H1 (cell line): ENCODE measurements around the gene PAX3. TPM values are rescaled to one million over a fixed set of nuclear protein-coding genes. Genes with fewer than 3 reads are reported as not detected.

ENCODE experiments used
- CTCF ChIA-PET: fragments of 300-600 bp; sonication (Branson Sonifier 250); formaldehyde crosslinking; loops from one replicate; lab custom pipeline; 2021; ENCODE audit not compliant: partially characterized antibody; lab: Charles Lee
- POLR2A ChIA-PET: fragments of 300-600 bp; sonication (Branson Sonifier 250); formaldehyde crosslinking; loops from one replicate; lab custom pipeline; 2021; ENCODE audit warnings: inconsistent platforms; ENCODE audit not compliant: partially characterized antibody; lab: Charles Lee
- DNase-seq, 2 experiments: peaks; one replicate each; pipeline versions ENCODE4 v3.0.0 to v3.0.0-alpha.2; 2010 to 2022; ENCODE audit warnings: low spot score in 2 of 2, low read depth in 1 of 2, mixed read lengths in 1 of 2
- FAIRE-seq: peaks from 2 replicates; lab custom pipeline; 2011; peaks lifted over from hg19 to GRCh38; lab: Jason Lieb, UNC
- H2AFZ ChIP-seq: 2 replicates; pipeline ENCODE4 v1.8.1; 2012; ENCODE audit warnings: low read length, inconsistent platforms
- H2AK5ac ChIP-seq: 2 replicates; pipeline ENCODE4 v1.6.1; 2013; ENCODE audit warnings: low read depth, low read length
- H2BK120ac ChIP-seq: replicated peaks from 2 replicates; pipeline ENCODE3; 2013; ENCODE audit warnings: low read depth, low read length, inconsistent platforms
- H2BK12ac ChIP-seq: 2 replicates; pipeline ENCODE4 v1.6.1; 2013; ENCODE audit warnings: low read depth, low read length
- H2BK15ac ChIP-seq: 2 replicates; pipeline ENCODE4 v1.6.1; 2013; ENCODE audit warnings: low read length
- H2BK20ac ChIP-seq: 2 replicates; pipeline ENCODE4 v1.6.1; 2013; ENCODE audit warnings: low read length
- H2BK5ac ChIP-seq: 2 replicates; pipeline ENCODE4 v1.6.1; 2013; ENCODE audit warnings: low read depth, low read length
- H3K14ac ChIP-seq: 2 replicates; pipeline ENCODE4 v1.6.1; 2013; ENCODE audit warnings: inconsistent platforms; ENCODE audit not compliant: insufficient read length
- H3K18ac ChIP-seq: 2 replicates; pipeline ENCODE4 v1.6.1; 2013; ENCODE audit warnings: low read length; ENCODE audit errors: extremely low read depth
- H3K23ac ChIP-seq: 2 replicates; pipeline ENCODE4 v1.6.1; 2013; ENCODE audit warnings: inconsistent platforms; ENCODE audit not compliant: insufficient read length
- H3K23me2 ChIP-seq: 2 replicates; pipeline ENCODE4 v1.6.1; 2013; ENCODE audit warnings: low read depth, low read length
- H3K27ac ChIP-seq: 2 replicates; pipeline ENCODE4 v1.6.1; 2011; ENCODE audit warnings: low read depth, low read length, inconsistent platforms
- H3K27me3 ChIP-seq, 4 experiments: replicated peaks in 1 of 4; 1 replicate in 1 of 4; 2 replicates in 3 of 4; pipeline versions ENCODE4 v1.6.1 to v1.8.1; 2011 to 2013; ENCODE audit warnings: low read length in 3 of 4, mild to moderate bottlenecking in 3 of 4, inconsistent platforms in 2 of 4, mixed read lengths in 2 of 4, moderate library complexity in 1 of 4; ENCODE audit not compliant: control insufficient read depth in 3 of 4, insufficient read depth in 3 of 4; ENCODE audit errors: extremely low read depth in 1 of 4
- H3K36me3 ChIP-seq, 4 experiments: 2 replicates each; pipeline versions ENCODE4 v1.6.1 to v1.8.1; 2011 to 2013; ENCODE audit warnings: mild to moderate bottlenecking in 4 of 4, low read length in 3 of 4, moderate library complexity in 2 of 4, control low read depth in 1 of 4, inconsistent platforms in 1 of 4; ENCODE audit not compliant: insufficient read depth in 4 of 4, control insufficient read depth in 2 of 4
- H3K4ac ChIP-seq: replicated peaks from 2 replicates; pipeline ENCODE3; 2013; ENCODE audit warnings: low read length, low read depth, mixed read lengths, inconsistent platforms; ENCODE audit not compliant: insufficient read length
- H3K4me1 ChIP-seq, 4 experiments: replicated peaks in 1 of 4; 1 replicate in 1 of 4; 2 replicates in 3 of 4; pipeline versions ENCODE4 v1.6.1 to v1.8.1; 2011 to 2013; ENCODE audit warnings: low read length in 3 of 4, inconsistent platforms in 2 of 4, mixed read lengths in 1 of 4; ENCODE audit not compliant: insufficient read depth in 4 of 4, control insufficient read depth in 3 of 4
- H3K4me2 ChIP-seq, 2 experiments: 2 replicates each; pipeline versions ENCODE4 v1.6.1 to v1.8.1; 2011 to 2013; ENCODE audit warnings: low read depth in 2 of 2, low read length in 2 of 2, control low read depth in 1 of 2, inconsistent platforms in 1 of 2, mild to moderate bottlenecking in 1 of 2; ENCODE audit not compliant: insufficient read depth in 1 of 2
- H3K4me3 ChIP-seq, 4 experiments: fragments of 200-600, 300-600 bp in 1 of 4; sonication (generic), shearing (Covaris generic), sonication (Bioruptor Twin) in 1 of 4; 2 replicates each; pipeline versions ENCODE4 v1.5.1 to v1.8.1; 2011 to 2016; ENCODE audit warnings: low read length in 4 of 4, low read depth in 3 of 4, control low read depth in 2 of 4, inconsistent platforms in 2 of 4, mild to moderate bottlenecking in 2 of 4, mixed read lengths in 1 of 4, moderate library complexity in 1 of 4; ENCODE audit not compliant: insufficient read depth in 2 of 4; ENCODE audit errors: extremely low read depth in 1 of 4
- H3K56ac ChIP-seq: replicated peaks from 2 replicates; pipeline ENCODE3; 2013; ENCODE audit warnings: low read depth, mild to moderate bottlenecking, mixed read lengths, low read length, inconsistent platforms; ENCODE audit not compliant: insufficient read length
- H3K79me1 ChIP-seq: 2 replicates; pipeline ENCODE4 v1.6.1; 2013; ENCODE audit warnings: low read depth, low read length, control low read depth
- H3K79me2 ChIP-seq, 2 experiments: 2 replicates each; pipeline versions ENCODE4 v1.6.1 to v1.8.1; 2012 to 2013; ENCODE audit warnings: low read length in 2 of 2, mild to moderate bottlenecking in 2 of 2, inconsistent platforms in 1 of 2; ENCODE audit not compliant: insufficient read depth in 2 of 2, control insufficient read depth in 1 of 2
- H3K9ac ChIP-seq, 4 experiments: replicated peaks in 1 of 4; 1 replicate in 1 of 4; 2 replicates in 3 of 4; pipeline versions ENCODE4 v1.6.1 to v1.8.1; 2011 to 2013; ENCODE audit warnings: low read depth in 3 of 4, low read length in 3 of 4, control low read depth in 2 of 4, mild to moderate bottlenecking in 2 of 4, moderate library complexity in 2 of 4, inconsistent platforms in 1 of 4; ENCODE audit errors: extremely low read depth in 1 of 4
- H3K9me3 ChIP-seq, 2 experiments: 2 replicates each; pipeline versions ENCODE4 v1.6.1 to v1.8.1; 2012 to 2013; ENCODE audit warnings: mild to moderate bottlenecking in 2 of 2, moderate library complexity in 2 of 2, control low read depth in 1 of 2, inconsistent platforms in 1 of 2, low read depth in 1 of 2, low read length in 1 of 2, mixed read lengths in 1 of 2; ENCODE audit not compliant: insufficient read depth in 2 of 2
- H4K20me1 ChIP-seq, 2 experiments: replicated peaks in 1 of 2; 2 replicates each; pipeline versions ENCODE3 to v1.8.1; 2011 to 2013; ENCODE audit warnings: inconsistent platforms in 2 of 2, low read length in 2 of 2, mild to moderate bottlenecking in 1 of 2; ENCODE audit not compliant: insufficient read depth in 2 of 2, control insufficient read depth in 1 of 2
- H4K5ac ChIP-seq: 2 replicates; pipeline ENCODE4 v1.6.1; 2013; ENCODE audit warnings: low read length, low read depth, mixed read lengths, inconsistent platforms; ENCODE audit not compliant: insufficient read length
- H4K8ac ChIP-seq: 2 replicates; pipeline ENCODE4 v1.8.0; 2013; ENCODE audit warnings: mild to moderate bottlenecking, moderate library complexity, low read length, inconsistent platforms; ENCODE audit not compliant: insufficient read depth; ENCODE audit errors: extremely low read depth
- H4K91ac ChIP-seq: replicated peaks from 2 replicates; pipeline ENCODE3; 2013; ENCODE audit warnings: low read length, mixed read lengths, inconsistent platforms; ENCODE audit not compliant: insufficient read length
- CBX8 ChIP-seq: fragments of 300-800, 300-1000 bp; sonication (generic); IDR thresholded peaks from 2 replicates; pipeline ENCODE4 v1.7.1; 2016; ENCODE audit warnings: low read depth, low read length, borderline replicate concordance
- EZH2 ChIP-seq: fragments of 200-600 bp; sonication (generic); IDR thresholded peaks from 2 replicates; pipeline ENCODE4 v1.7.1; 2012; ENCODE audit warnings: low read depth, mild to moderate bottlenecking, moderate library complexity, low read length, inconsistent platforms; ENCODE audit not compliant: severe bottlenecking
- PHF8 ChIP-seq: fragments of 200-600 bp; sonication (generic); conservative IDR thresholded peaks from 2 replicates; pipeline ENCODE4 v1.7.1; 2012; ENCODE audit warnings: low read depth, mild to moderate bottlenecking, inconsistent platforms, low read length, moderate library complexity
- RNF2 ChIP-seq: fragments of 200-900, 300-1000 bp; sonication (generic); IDR thresholded peaks from 2 replicates; pipeline ENCODE4 v1.7.1; 2016; ENCODE audit warnings: borderline replicate concordance, low read depth, mild to moderate bottlenecking, antibody characterized with exemption, low read length; ENCODE audit not compliant: poor library complexity, severe bottlenecking; ENCODE audit errors: missing control alignments
- SUZ12 ChIP-seq: fragments of 200-600 bp; sonication (generic); IDR thresholded peaks from 2 replicates; pipeline ENCODE4 v1.6.1; 2012; ENCODE audit warnings: mild to moderate bottlenecking, inconsistent platforms, low read length, moderate library complexity, mixed read lengths
- WGBS, 2 experiments: shearing (Covaris generic) in 1 of 2; methylation state at CpG; one replicate each; pipeline versions ENCODE4 v1.1.6 to v1.1.7; 2013 to 2015; ENCODE audit warnings: low lambda C conversion rate in 2 of 2, mixed read lengths in 2 of 2, inconsistent platforms in 1 of 2, low coverage in 1 of 2, missing lambda C conversion rate in 1 of 2; ENCODE audit not compliant: insufficient replicate concordance in 2 of 2, insufficient coverage in 1 of 2, insufficient read length in 1 of 2; ENCODE audit errors: extremely low coverage in 1 of 2, missing lambda C conversion rate in 1 of 2; 5-methylcytosine and 5-hydroxymethylcytosine counted together
- polyA plus RNA-seq, 7 experiments: library from polyadenylated mRNA; depleted of rRNA in 3 of 7; stranded (reverse) in 5 of 7; unstranded in 2 of 7; fragments of >200 nt in 5 of 7; fragments of 200-250 nt in 2 of 7; gene quantifications; 1 replicate in 5 of 7; 2 replicates in 1 of 7; 4 replicates in 1 of 7; pipeline versions ENCODE4 v1.2.1 to v1.2.3, GENCODE V29; 2011 to 2013; ENCODE audit warnings: missing spikeins in 2 of 7, mixed read lengths in 2 of 7
- total RNA-seq: library from RNA; stranded (reverse); fragmentation: NEBNext Ultra II Directional; extraction: Animal tissue kit (Norgen Biotek cat#: 25700); gene quantifications from 2 replicates; pipeline ENCODE4 v1.2.1, GENCODE V29; 2021

PAX3 gene
- total and polyA plus RNA-seq, 2 of the 8 experiments (the other 6 are each of a cell fraction or from before 2014, with no cell fraction given), result 0.33 TPM; not detected in 1

DNA sequence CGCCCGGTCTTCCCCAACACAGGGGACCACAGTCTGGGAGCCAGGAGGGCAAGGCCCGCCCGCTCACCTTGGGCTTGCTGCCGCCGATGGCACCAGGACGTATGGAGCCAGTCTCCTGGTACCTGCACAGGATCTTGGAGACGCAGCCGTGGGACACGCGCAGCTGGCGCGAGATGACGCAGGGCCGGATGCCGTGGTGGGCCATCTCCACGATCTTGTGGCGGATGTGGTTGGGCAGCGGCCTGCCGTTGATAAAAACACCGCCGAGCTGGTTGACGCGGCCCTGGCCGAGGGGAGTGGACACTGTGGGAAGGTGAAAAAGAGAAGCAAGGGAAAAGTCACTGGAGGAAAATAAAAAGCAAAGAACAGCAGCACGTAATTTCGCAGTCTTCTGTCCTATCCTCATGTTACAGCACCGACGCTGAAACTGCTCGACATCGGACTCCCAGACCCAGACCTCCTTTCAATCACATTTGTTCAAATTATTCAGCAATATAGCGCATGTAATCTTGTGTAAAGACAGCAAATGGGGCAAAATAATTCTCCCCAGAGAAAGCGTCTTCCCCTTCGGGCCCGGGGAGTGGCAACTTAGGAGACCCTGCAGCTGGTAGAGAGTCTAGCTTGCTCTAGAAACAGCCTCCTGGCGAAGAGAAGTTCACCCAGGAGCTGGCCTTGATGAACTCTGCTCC is 1.7 kb downstream of the PAX3 start:
- Histone ChIP-seq H3K23me2 (no peaks in the 10 kb centered on the region; the same call in 1 of the 2 replicates), H3K79me2 (no peaks in the 10 kb centered on the region), H3K4ac (peak overlapping the region; percentile 21), H4K5ac (no peak overlapping the region), H4K91ac (no peak overlapping the region), H2BK20ac (peak overlapping the region; percentile 66; the same call in 1 of the 2 replicates), H3K4me3 (0 out of 8 replicates have a peak overlapping the region, but pooled peaks of 1 of the 4 experiments have one; percentile 18), H3K23ac (no peak overlapping the region), H3K79me1 (no peaks in the 10 kb centered on the region), H2AFZ (no peak overlapping the region), H3K36me3 (no peaks in the 10 kb centered on the region; a peak in 1 of 8 replicates), H3K4me2 (peak overlapping the region; percentile 22 to 42; a peak in 1 of 4 replicates), H3K27ac (no peak overlapping the region), H3K9me3 (no peaks in the 10 kb centered on the region), H2BK15ac (no peak overlapping the region), H3K4me1 (peaks cover 20 to 26% (median 23%) of the 10 kb centered on the region in 4 experiments), H4K20me1 (peaks cover 12 to 45% of the 10 kb centered on the region in 2 experiments), H2BK5ac (no peak overlapping the region), H2BK12ac (no peak overlapping the region), H3K27me3 (peaks cover 93 to 100% (median 99%) of the 10 kb centered on the region in 4 experiments), H3K9ac (no peak overlapping the region), H3K56ac (no peak overlapping the region), H2BK120ac (no peak overlapping the region), H3K18ac (no peak overlapping the region), H4K8ac (no peak overlapping the region; the same call in 1 of the 2 replicates), H3K14ac (no peak overlapping the region), H2AK5ac (no peak overlapping the region)
- TF ChIP-seq PHF8 (no peak), CBX8 (peak; percentile 45), RNF2 (peak; percentile 100), SUZ12 (peak; percentile 100), EZH2 (peak; percentile 99)
- CTCF ChIA-PET, result interaction anchor here (0.6 to 1.8 kb wide), 5 partner anchors 10 to 309 kb away, joined by 3 to 4 read pairs (median 3); no protein-coding TSS in a partner anchor
- WGBS, 2 experiments, result 6% methylated on average over 36 of the region's 36 CpGs; no CpG with 5 or more reads in 1 of the 2 experiments
- FAIRE-seq, result no peak
- POLR2A ChIA-PET, result interaction anchor here (0.7 kb wide), 1 partner anchor 14 kb away, joined by 3 read pairs; no protein-coding TSS in a partner anchor
- no peak for DNase-seq
